HG03139 (cell line): Measurements from ENCODE around the gene DOCK4.
"Not testable (repeated sequence)": the region's sequence is repeated elsewhere in the genome, so short reads cannot be mapped to it uniquely, and the experiment has no call there.

Source experiments
- ATAC-seq: cut with Tn5 transposase; IDR thresholded peaks from one replicate; pipeline ENCODE4 v1.9.1; 2021; ENCODE audit not compliant: unreplicated experiment

Gene DOCK4, protein sequence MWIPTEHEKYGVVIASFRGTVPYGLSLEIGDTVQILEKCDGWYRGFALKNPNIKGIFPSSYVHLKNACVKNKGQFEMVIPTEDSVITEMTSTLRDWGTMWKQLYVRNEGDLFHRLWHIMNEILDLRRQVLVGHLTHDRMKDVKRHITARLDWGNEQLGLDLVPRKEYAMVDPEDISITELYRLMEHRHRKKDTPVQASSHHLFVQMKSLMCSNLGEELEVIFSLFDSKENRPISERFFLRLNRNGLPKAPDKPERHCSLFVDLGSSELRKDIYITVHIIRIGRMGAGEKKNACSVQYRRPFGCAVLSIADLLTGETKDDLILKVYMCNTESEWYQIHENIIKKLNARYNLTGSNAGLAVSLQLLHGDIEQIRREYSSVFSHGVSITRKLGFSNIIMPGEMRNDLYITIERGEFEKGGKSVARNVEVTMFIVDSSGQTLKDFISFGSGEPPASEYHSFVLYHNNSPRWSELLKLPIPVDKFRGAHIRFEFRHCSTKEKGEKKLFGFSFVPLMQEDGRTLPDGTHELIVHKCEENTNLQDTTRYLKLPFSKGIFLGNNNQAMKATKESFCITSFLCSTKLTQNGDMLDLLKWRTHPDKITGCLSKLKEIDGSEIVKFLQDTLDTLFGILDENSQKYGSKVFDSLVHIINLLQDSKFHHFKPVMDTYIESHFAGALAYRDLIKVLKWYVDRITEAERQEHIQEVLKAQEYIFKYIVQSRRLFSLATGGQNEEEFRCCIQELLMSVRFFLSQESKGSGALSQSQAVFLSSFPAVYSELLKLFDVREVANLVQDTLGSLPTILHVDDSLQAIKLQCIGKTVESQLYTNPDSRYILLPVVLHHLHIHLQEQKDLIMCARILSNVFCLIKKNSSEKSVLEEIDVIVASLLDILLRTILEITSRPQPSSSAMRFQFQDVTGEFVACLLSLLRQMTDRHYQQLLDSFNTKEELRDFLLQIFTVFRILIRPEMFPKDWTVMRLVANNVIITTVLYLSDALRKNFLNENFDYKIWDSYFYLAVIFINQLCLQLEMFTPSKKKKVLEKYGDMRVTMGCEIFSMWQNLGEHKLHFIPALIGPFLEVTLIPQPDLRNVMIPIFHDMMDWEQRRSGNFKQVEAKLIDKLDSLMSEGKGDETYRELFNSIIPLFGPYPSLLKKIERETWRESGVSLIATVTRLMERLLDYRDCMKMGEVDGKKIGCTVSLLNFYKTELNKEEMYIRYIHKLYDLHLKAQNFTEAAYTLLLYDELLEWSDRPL (N-terminal part only)

DNA sequence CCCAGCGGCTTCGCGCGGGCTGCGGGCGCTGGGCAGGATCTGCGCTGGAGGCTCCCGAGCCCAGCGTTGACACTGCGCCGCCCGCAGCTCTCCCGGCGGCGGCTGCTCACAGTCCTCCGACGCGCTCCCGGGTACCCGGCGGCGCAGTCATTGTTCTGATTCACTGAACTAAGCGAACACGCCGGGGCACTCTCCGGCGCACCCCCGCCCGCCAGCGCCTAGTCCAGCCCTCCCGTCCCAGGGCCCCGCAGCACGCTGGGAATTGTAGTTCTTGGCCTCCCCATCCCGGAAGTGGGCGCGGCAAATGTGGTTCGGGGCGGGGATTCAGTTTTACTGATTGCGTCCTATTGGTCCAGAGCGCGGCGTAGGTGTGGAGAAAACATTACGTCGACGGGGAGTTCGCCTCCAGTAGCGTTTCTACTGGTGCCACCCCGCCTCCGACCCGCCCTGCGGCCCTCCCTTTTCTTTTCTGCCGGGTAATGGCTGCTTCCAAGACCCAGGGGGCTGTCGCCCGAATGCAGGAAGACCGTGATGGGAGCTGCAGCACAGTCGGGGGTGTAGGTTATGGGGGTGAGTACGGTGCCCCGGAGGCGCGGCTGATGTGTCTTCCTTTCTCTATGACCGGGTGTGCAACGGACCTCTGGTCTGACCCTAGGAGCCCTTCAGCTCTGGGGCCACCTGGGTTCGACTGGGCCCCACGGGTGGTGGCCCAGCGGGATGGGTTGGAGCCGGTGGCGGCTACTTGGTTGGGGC is at the start of gene DOCK4, which contains the start of gene ZNF277:
DOCK4 (minus strand) TSS at position 162 of the 753 bp plus-strand sequence. CDS start 261 bp downstream, outside the sequence.
ZNF277 (plus strand) TSS at position 458 of the 753 bp plus-strand sequence; CDS start at position 480, 22 bp downstream.
- peak; percentile 95 for ATAC-seq

DNA sequence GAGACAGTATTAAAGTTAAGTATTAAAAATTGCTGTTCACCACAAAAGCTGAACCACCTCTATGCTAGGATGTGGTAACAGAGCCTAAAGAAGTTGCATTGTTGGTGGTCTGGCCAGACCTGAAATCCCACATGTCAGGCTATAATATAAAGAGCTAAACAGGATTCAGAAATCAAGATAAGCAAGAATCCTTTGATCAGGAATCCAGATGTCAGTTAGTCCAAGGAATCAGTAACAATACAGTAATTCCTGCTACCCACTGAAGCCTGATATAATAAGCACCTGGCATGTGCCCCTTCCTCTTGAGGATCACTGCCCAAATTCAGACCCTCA is 49.2 kb upstream of the DOCK4 start:
- ATAC-seq: no peak

DNA sequence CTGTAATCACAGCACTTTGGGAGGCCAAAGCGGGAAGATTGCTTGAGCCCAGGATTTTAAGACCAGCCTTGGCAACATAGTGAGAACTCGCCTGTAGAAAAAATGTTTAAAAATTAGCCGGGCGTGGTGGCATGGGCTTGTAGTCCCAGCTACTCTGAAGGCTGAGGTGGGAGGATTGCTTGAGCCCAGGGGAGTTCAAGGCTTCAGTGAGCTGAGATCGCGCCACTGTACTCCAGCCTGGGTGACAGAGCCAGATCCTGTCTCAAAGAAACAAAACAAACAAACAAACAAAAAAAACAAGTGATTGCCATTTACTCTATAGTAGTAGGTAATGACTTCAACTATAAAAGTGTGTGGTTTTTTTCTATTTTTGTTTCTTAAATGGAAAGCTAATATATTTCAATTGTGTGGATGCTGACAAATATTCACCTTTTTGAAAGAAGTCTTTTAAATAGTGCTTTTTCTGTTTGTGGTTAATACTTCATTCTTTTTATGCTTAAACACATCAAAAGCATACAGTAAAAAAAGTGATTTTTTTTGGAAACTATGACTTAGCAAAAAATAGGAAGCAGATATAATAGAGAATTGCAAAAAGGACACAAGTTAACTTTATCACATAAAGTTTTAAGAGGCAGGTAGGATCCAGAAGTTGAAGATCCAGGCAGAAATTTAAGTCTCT is 48.6 kb upstream of the DOCK4 start:
- no peak for ATAC-seq

DNA sequence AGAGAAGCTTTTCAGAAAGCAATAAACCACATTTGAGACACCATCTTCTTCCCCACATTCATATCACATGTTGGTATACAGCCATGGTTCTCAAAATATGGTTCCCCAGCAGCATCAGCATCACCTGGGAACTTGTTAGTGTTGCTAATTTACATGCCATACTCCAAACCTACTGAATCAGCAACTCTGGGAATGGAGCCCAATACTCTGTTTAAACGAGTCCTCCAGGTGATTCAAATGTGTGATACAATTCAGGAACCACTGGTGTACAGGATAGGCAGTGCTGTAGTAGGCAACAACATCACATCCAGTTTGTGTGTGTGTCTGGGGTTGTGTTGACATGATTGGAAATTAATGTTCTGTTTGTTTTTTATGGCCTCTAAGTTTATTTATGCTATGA is 48.0 kb upstream of the DOCK4 start:
- no peak for ATAC-seq

DNA sequence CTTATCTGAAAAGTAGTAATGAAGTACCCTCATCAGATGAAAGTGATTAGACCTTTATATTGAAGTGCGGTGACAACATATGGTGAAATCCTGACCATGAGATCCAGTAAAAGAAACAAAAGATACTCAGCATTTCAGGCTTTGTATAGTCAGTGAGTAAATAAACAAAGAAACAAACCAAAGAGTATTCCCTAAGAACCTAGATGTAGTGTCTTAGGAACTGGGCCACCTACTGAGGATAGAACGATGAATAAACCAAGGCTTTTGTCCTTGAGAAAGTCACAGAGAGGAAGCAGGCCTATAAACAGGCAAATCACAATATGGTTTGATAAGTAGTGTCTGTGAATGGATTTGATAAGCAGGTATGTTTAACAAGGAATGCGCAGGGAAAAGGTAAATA is 46.5 kb upstream of the DOCK4 start:
- ATAC-seq: no peak

DNA sequence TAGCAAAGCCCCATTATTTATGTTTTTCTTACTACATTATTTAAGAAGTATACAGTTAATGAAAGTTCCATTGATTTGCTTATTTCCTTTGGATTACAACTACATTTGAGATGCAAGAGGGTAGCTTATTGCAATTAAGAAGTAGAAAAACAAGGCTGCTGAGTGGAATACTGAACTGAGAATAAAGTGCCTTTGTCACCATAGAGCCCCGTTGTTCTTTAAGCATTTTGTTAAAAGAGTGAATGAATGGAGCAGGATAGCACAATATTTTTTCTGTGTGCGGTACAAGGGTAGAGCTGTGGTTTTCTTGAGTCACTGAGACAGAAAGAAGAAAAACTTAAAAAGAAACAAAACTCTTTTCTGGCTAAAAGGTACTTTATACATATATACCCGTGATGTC is 45.9 kb upstream of the DOCK4 start:
- ATAC-seq: no peak

DNA sequence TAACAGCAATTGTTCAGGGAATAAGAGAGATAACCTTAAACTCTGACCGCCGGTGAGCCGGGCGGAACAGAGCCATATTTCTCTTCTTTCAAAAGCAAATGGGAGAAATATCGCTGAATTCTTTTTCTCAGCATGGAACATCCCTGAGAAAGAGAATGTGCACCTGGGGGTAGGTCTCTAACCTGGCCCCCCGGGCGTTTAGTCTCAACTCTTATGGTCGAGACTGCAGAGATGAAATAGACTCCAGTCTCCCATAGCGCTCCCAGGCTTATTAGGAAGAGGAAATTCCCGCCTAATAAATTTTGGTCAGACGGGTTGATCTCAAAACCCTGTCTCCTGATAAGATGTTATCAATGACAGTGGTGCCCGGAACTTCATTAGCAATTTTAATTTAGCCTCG is 43.8 kb upstream of the DOCK4 start:
- ATAC-seq: not testable (repeated sequence)

GRCh38 chr7:112248598-112248997 is 42.4 kb upstream of the DOCK4 start:
- no peak for ATAC-seq

- no peak for ATAC-seq
Measured at GRCh38 chr7:112238852-112239610, 32.8 kb upstream of the DOCK4 start.

DNA sequence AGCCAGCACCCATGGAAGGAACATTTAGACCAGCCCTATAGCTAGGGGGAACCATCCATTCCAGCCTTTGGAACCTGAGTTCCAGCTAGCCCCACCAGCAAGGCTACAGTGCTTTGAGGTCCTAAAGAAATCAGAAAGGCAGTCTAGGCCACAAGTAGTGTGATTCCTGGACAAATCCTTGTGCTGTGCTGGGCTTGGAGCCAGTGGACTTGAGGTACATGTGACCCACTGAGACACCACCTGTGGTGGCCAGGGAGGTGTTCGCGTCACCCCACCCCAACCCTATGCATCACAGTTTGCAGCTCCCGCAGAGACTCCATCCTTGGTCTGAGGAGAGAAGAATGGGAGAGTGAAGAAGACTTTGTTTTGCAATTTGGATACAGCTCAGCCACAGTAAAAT is 32.1 kb upstream of the DOCK4 start:
- no peak for ATAC-seq

GRCh38 chr7:112236597-112236996 is 30.4 kb upstream of the DOCK4 start:
- no peak for ATAC-seq

GRCh38 chr7:112234147-112234546 is 27.9 kb upstream of the DOCK4 start:
- ATAC-seq: no peak

- no peak for ATAC-seq
Measured at GRCh38 chr7:112233048-112233697, 27.0 kb upstream of the DOCK4 start.

GRCh38 chr7:112232212-112232978 is 26.2 kb upstream of the DOCK4 start:
- ATAC-seq: no peak

DNA sequence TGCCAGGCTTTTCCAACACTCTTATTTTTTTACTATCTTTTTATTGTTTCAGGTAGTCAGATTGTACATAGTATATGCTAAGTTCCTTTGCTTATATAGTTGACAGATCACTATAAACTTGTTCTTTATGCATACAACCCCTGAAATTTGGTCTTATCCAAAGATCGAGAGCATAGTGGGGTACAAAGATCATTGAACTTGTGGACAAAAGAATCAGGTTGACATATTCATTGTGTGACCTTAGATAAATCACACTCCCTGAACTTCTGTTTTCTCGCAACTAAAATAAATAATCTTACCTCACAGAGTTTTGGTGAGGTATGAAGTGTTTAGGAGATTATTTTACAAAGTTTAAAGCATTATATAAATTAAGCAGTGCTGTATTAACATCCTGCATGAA is 22.4 kb upstream of the DOCK4 start:
- ATAC-seq: no peak

- ATAC-seq: no peak
Measured at GRCh38 chr7:112226701-112227276, 20.6 kb upstream of the DOCK4 start.

DNA sequence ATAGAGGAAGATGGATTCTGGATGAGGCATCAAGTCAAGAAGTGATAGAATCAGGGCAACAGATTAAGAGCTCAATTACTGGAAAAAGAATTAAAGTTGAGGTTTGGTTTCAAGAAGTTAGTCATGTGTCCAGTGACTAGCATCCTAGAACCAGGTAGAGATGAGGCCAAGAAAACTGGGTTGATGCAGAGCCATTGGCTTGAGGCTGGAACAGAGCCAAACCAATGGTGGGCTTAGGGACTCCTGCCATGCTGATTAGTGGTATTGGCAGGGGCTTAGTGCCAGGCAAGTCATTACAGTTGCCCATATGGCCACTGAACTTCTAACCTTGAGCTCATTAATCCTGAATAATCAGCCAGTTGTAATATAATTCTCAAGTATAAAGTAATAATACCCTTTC is 18.8 kb upstream of the DOCK4 start:
- no peak for ATAC-seq

GRCh38 chr7:112224186-112224585 is 18.0 kb upstream of the DOCK4 start:
- ATAC-seq: no peak
